CD4-positive, alpha-beta T cell (primary cell): Measurements from ENCODE around the gene LRRC75B. TPM values are rescaled to one million over a fixed set of nuclear protein-coding genes. Genes with fewer than 3 reads are reported as not detected.

ENCODE experiments used
- ATAC-seq: fragments of 200-7000 bp; cut with Tn5 transposase; one replicate; pipeline ENCODE4 v1.10.0; 2022; ENCODE audit warnings: mild to moderate bottlenecking; ENCODE audit not compliant: poor library complexity
- CTCF ChIA-PET: fragments of 350-600 bp; sonication (Branson Sonifier 250); formaldehyde crosslinking; loops from one replicate; lab custom pipeline; 2021; ENCODE audit warnings: antibody characterized with exemption, inconsistent platforms; lab: Charles Lee
- POLR2A ChIA-PET: fragments of 350-600 bp; sonication (Branson Sonifier 250); formaldehyde crosslinking; loops from one replicate; lab custom pipeline; 2021; ENCODE audit warnings: antibody characterized with exemption, inconsistent platforms; lab: Charles Lee
- DNase-seq, 14 experiments: peaks; one replicate each; pipeline ENCODE4 v3.0.0-alpha.2; 2013 to 2020; ENCODE audit warnings: mixed read lengths in 2 of 14
- H3K27ac ChIP-seq, 2 donors: one replicate each; pipeline versions ENCODE4 v1.5.1 to v1.7.0; 2013; ENCODE audit warnings: low read length in 2 of 2, low read depth in 1 of 2, mild to moderate bottlenecking in 1 of 2
- H3K27me3 ChIP-seq, 2 experiments: 1 replicate in 1 of 2; 2 replicates in 1 of 2; pipeline versions ENCODE4 v1.6.1 to v1.7.0; 2013; ENCODE audit warnings: low read length in 2 of 2, control low read depth in 1 of 2, mild to moderate bottlenecking in 1 of 2, moderate library complexity in 1 of 2; ENCODE audit not compliant: insufficient read depth in 2 of 2, control insufficient read depth in 1 of 2
- H3K36me3 ChIP-seq: one replicate; pipeline ENCODE4 v1.6.1; 2013; ENCODE audit warnings: low read length, control low read depth; ENCODE audit not compliant: insufficient read depth
- H3K4me1 ChIP-seq: one replicate; pipeline ENCODE4 v1.6.1; 2013; ENCODE audit warnings: low read length, control low read depth; ENCODE audit not compliant: insufficient read depth
- H3K4me3 ChIP-seq: one replicate; pipeline ENCODE4 v1.5.1; 2013; ENCODE audit warnings: mild to moderate bottlenecking, low read length, moderate library complexity
- H3K9me3 ChIP-seq, 2 experiments: 1 replicate in 1 of 2; 2 replicates in 1 of 2; pipeline versions ENCODE4 v1.6.1 to v1.7.0; 2013; ENCODE audit warnings: low read length in 2 of 2, mild to moderate bottlenecking in 2 of 2, control low read depth in 1 of 2, moderate library complexity in 1 of 2; ENCODE audit not compliant: control insufficient read depth in 1 of 2, insufficient read depth in 1 of 2
- H3K27ac Mint-ChIP-seq: one replicate; pipeline ENCODE4 v1.8.0; 2020; ENCODE audit warnings: mixed read lengths
- H3K27me3 Mint-ChIP-seq: one replicate; pipeline ENCODE4 v1.8.0; 2021; ENCODE audit warnings: mixed read lengths
- H3K36me3 Mint-ChIP-seq: one replicate; pipeline ENCODE4 v1.8.0; 2021; ENCODE audit warnings: low read depth, mixed read lengths
- H3K4me1 Mint-ChIP-seq: one replicate; pipeline ENCODE4 v1.8.0; 2021; ENCODE audit warnings: low read depth, mixed read lengths
- H3K4me3 Mint-ChIP-seq: one replicate; pipeline ENCODE4 v1.8.0; 2020; ENCODE audit warnings: mild to moderate bottlenecking, mixed read lengths
- H3K9me3 Mint-ChIP-seq: one replicate; pipeline ENCODE4 v1.8.0; 2020; ENCODE audit warnings: mixed read lengths
- intact Hi-C, 2 experiments: fragments of 100-400 bp; cut with DNase I in 1 of 2; cut with micrococcal nuclease in 1 of 2; formaldehyde crosslinking; loops; one replicate each; pipeline versions ENCODE4 v1.15.1 to v1.9.0; 2023 to 2025; cut with DNase I, micrococcal nuclease
- total RNA-seq, 174 experiments: library from RNA in 2 of 174; stranded (reverse) in 2 of 174; gene quantifications; one replicate each; pipeline ENCODE4 v1.2.3 and lab custom pipeline; 2021 to 2026
- TF ChIP-seq, protein P1 (sequence below): fragments of 200-600 bp; IDR thresholded peaks from one replicate; pipeline ENCODE4 v1.8.0; 2022; ENCODE audit warnings: antibody characterized with exemption, mild to moderate bottlenecking

The LRRC75B gene
- total RNA-seq, 2 experiments from 2014 or later = not detected

DNA sequence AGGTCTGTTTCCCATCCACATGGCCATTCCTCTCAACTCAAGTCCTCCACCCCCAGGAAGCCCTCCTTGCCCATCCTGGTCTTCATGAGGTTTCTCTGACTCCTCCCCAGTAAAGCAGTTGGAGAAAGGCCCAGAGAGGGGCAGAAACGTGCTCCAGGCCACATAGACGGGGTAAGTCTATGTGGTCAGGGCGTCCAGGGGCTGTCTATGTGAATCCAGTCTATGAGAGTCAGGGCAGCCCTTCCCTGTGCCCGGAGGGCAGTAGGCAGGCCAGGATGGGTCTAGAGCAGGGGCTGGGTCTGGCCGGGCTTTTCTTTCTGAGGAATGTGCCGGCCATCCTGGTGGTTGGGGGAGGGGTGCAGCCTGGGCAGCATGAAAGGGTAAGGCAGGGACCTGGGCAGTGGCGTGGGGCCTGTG lies 49.7 kb downstream of the LRRC75B start:
- no peak for ATAC-seq

DNA sequence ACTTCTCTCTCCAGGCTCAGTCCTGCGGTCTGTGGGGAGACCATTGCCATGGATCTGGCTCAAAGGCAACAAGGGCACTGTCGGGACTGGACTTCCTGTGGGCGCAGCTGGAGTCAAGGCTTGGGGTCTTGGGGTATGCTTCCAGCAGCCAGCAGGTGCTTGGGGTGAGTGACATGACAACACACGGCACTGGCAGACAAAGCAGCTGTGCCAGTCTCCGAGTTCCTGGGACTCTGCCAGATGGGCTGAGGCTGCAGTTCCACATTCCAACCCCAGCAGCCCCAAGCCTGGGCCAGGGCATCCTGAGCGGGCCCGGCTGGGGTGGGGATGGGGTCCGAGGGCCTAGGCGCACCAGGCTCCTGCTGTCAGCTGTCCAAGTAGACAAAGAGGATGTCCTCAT lies 50.2 kb downstream of the LRRC75B start:
- TF ChIP-seq, protein P1, sequence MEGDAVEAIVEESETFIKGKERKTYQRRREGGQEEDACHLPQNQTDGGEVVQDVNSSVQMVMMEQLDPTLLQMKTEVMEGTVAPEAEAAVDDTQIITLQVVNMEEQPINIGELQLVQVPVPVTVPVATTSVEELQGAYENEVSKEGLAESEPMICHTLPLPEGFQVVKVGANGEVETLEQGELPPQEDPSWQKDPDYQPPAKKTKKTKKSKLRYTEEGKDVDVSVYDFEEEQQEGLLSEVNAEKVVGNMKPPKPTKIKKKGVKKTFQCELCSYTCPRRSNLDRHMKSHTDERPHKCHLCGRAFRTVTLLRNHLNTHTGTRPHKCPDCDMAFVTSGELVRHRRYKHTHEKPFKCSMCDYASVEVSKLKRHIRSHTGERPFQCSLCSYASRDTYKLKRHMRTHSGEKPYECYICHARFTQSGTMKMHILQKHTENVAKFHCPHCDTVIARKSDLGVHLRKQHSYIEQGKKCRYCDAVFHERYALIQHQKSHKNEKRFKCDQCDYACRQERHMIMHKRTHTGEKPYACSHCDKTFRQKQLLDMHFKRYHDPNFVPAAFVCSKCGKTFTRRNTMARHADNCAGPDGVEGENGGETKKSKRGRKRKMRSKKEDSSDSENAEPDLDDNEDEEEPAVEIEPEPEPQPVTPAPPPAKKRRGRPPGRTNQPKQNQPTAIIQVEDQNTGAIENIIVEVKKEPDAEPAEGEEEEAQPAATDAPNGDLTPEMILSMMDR = no peak
- H3K27me3 Mint-ChIP-seq = no peaks in the 10 kb centered on the region
- H3K27ac Mint-ChIP-seq = no peak overlapping the region
- no peaks in the 10 kb centered on the region for H3K9me3 Mint-ChIP-seq
- Histone ChIP-seq H3K36me3 (peaks cover 68% of the 10 kb centered on the region), H3K27ac (no peak overlapping the region), H3K4me3 (no peak overlapping the region), H3K27me3 (no peaks in the 10 kb centered on the region), H3K9me3 (no peaks in the 10 kb centered on the region), H3K4me1 (no peaks in the 10 kb centered on the region)
- no peak overlapping the region for H3K4me3 Mint-ChIP-seq
- no peak for ATAC-seq
- ChIA-PET CTCF (no interaction called here), POLR2A (interaction anchor here (1.3 kb wide), 1 partner anchor 12 kb away, joined by 5 read pairs; the partner anchor contains the start of gene GUCD1)
- no peaks in the 10 kb centered on the region for H3K4me1 Mint-ChIP-seq
- DNase-seq = no peak
- H3K36me3 Mint-ChIP-seq = peaks cover 76% of the 10 kb centered on the region
- intact Hi-C loops = no loop called here

More for the DNA sequence above, 49.7 kb downstream of the LRRC75B start:
- no peaks in the 10 kb centered on the region for H3K9me3 Mint-ChIP-seq
- TF ChIP-seq, protein P1 = no peak
- Histone ChIP-seq H3K4me1 (no peaks in the 10 kb centered on the region), H3K27me3 (no peaks in the 10 kb centered on the region), H3K27ac (no peak overlapping the region), H3K36me3 (peaks cover 73% of the 10 kb centered on the region), H3K9me3 (no peaks in the 10 kb centered on the region), H3K4me3 (no peak overlapping the region)
- H3K27ac Mint-ChIP-seq = no peak overlapping the region
- intact Hi-C loops = no loop called here
- CTCF ChIA-PET = no interaction called here
- POLR2A ChIA-PET = no interaction called here
- H3K27me3 Mint-ChIP-seq = no peaks in the 10 kb centered on the region
- DNase-seq = no peak
- H3K36me3 Mint-ChIP-seq = peaks cover 77% of the 10 kb centered on the region
- no peaks in the 10 kb centered on the region for H3K4me1 Mint-ChIP-seq
- no peak overlapping the region for H3K4me3 Mint-ChIP-seq

DNA sequence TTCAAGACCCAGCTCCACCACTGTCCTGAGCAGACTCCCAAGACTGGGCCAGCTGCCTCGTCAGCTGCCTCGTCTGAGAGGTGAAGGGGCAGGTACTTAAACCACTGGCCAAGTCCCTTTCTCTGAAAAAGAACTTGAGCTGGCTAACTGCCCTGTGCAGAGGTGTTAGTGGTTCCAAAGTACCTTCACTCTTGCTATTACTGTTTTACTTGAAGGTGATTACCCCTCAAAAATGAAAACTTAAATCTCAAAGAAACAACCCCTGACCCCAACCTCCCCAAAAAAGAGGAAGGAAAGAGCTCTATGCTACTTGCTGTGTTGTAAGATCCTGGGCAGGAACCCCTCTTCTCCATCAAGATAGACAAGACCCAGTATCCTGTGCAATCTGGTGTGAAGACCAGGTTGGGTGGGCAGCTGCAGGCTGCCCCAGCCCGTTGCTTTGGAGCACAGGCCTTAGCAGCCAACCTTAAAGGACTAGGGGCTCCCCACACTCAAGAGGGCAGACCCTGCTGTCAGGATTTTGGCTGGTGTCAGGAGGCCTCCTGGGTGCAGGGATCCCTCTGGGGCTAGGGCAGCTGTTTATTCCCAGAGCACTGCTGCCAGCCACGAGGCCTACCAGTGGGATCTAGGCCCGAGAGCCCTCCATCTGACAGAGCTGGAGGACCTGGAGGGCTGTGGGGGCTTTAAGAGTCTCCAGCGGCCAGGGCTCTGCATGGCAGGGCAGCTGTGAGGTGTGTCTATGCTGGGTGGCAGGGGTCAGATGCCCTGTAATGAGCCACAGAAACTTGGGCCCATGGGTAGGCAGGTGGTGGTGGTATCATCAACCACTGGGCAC lies 51.0 kb downstream of the LRRC75B start:
- DNase-seq = no peak
- Mint-ChIP-seq H3K4me1 (no peaks in the 10 kb centered on the region), H3K27ac (no peak overlapping the region), H3K27me3 (no peaks in the 10 kb centered on the region), H3K9me3 (no peaks in the 10 kb centered on the region), H3K4me3 (no peak overlapping the region), H3K36me3 (peaks cover 68% of the 10 kb centered on the region)
- Histone ChIP-seq H3K4me1 (no peaks in the 10 kb centered on the region), H3K36me3 (peaks cover 60% of the 10 kb centered on the region), H3K4me3 (no peak overlapping the region), H3K27me3 (no peaks in the 10 kb centered on the region), H3K9me3 (no peaks in the 10 kb centered on the region), H3K27ac (no peak overlapping the region)
- ChIA-PET POLR2A (interaction anchor here (1.3 kb wide), 1 partner anchor 13 kb away, joined by 5 read pairs; the partner anchor contains the start of gene GUCD1), CTCF (no interaction called here)
- TF ChIP-seq, protein P1 = no peak
- intact Hi-C loops = no loop called here
- no peak for ATAC-seq
